HG03039 (cell line): ENCODE measurements around the gene CTSD.

Experiments used
- ATAC-seq: cut with Tn5 transposase; IDR thresholded peaks from one replicate; pipeline ENCODE4 v1.9.1; 2021; ENCODE audit warnings: mild to moderate bottlenecking, moderate library complexity; ENCODE audit not compliant: unreplicated experiment

Gene CTSD

DNA sequence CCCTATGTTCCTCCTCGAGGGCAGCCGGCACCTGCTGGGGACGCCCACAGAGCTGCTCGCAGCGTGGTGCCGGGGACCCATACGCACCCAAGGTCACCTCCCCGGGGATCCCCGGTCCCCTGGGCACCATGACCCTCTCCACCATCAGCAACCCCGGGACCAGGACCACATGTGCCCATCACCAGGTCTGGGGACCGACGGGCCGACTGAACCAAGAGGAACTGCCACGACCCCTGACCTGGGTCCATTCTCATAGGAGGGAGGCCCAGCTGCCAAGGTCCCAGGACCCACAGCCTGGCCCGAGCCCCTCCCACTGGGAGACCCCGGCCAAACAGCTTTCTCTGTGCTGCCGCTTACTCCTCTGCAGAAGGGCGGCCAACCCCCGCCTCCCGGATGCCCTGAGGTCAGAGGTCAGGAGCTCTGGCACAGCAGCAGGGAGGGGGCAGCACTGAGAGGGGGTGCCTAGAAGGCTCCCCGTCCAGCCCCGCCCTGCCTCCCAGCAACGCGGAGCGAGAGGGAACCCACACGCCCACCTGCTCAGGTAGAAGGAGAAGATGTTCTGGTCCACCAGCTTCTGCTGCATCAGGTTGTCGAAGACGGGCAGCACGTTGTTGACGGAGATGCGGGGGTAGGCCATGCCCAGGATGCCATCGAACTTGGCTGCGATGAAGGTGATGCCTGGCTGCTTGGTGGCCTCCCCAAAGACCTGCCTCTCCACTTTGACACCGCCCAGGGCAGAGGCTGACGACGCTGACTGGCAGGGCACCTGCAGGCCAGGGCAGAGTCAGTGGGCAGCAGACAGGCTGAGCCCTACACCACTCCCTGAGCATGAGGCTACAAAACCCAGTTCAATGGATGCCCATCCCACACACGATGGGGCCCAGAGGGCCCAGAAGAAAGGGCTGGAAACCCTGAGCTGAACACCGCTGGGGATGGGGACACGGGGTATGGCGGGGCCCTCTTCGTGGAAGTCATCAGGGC, 6.6 kb downstream of the CTSD start:
- ATAC-seq: no peak

DNA sequence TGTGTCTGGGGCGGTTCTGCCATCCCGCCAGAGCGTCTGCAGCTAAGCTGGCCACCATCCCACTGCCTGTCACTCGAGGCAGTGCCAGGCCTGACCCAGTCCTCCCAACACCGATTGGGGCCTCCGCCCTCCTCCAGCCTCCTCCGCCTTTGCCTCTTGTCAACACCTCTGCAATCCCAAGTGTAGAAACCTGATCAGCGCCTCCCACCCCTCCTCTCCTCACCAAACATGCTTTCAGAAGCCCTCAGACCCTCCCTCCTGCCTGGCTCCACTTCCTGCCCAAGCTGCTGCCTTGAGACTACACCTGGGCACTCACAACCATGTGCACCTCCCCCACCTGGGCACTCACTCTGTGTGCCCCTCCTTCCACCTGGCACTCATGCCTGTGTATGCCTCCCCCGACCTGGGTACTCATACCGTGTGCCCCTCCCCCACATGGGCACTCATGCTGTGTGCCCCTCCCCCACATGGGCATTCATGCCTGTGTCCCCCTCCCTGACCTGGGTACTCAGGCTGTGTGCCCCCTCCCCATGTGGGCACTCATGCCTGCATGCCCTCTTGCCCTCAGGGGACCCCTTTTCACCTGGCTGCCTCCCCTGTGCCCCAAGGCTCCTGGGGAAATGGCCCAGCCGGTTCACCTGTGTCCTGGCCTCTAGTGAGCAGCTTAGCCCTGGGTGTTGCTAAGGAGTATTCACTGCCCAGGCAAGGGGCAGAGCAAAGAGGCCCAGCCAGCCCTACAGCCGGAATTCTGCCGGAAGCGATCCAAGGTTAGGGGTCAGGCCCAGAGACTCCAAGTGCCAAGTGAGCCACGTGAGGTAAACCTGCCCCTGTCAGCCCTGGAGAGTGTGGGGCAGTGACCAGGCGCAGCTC, 7.8 kb downstream of the CTSD start:
- no peak for ATAC-seq

DNA sequence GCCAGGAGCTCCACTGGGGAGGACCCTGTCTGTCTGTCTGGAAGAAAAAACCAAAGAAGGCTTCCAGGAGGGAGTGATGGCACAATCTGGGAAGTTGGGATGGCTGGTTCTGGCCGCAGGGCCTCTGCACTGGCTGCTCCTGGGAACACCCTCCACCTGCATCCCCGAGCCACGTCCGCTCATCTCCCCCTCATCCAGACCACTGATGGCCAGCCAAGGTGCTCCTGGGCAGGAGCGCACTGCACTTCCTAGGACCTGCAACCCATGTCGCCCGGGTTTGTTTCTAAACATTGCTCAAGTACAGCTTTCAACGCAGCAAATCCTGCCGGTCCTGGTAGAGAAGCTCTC, 8.4 kb downstream of the CTSD start:
- no peak for ATAC-seq

DNA sequence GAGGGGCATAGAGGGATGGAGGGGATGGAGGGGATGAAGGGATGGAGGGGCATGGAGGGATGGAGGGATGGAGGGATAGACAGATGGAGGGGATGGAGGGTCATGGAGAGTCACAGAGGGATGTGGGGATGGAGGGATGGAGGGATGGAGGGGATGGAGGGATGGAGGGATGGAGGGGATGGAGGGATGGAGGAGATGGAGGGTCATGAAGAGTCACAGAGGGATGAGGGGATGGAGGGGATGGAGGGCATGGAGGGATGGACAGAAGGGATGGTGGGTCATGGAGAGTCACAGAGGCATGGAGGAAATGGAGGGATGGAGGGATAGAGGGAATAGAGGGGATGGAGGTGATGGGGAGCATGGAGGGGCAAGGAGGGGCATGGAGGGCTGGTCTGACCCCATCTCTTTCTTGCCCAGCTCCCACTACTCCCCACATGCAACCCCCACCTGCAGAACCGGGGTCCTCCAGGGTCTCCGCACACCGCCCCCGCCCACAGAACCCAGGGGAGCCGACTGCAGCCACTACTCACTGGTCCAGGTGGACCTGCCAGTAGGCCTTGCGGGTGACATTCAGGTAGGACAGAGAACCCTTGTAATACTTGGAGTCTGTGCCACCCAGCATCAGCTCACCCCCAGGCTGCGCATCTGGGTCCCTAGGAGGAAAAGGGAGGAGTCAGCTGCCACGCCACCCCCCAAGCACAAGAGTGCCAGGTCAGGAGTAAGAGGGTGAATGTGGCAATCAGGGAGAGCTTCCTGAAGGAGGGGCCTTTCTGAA, 9.2 kb downstream of the CTSD start:
- no peak for ATAC-seq

DNA sequence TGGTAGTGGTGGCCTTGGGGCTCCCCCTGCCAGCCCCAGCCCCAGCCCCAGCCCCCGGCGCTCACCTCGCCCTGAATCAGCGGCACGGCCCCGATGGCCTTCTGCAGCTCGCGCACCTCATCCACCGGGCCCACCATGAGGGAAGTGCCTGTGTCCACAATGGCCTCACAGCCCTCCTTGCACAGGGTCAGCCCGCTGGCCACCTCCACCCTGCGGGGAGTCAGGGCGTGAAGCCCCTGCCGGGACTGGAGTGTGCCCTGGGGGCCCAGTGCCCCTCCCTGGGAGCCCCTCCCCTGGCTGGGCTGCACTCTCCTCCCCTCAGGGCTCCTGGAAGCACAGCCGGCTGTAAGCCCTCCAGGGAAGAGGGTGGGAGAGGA, 9.8 kb downstream of the CTSD start:
- no peak for ATAC-seq

DNA sequence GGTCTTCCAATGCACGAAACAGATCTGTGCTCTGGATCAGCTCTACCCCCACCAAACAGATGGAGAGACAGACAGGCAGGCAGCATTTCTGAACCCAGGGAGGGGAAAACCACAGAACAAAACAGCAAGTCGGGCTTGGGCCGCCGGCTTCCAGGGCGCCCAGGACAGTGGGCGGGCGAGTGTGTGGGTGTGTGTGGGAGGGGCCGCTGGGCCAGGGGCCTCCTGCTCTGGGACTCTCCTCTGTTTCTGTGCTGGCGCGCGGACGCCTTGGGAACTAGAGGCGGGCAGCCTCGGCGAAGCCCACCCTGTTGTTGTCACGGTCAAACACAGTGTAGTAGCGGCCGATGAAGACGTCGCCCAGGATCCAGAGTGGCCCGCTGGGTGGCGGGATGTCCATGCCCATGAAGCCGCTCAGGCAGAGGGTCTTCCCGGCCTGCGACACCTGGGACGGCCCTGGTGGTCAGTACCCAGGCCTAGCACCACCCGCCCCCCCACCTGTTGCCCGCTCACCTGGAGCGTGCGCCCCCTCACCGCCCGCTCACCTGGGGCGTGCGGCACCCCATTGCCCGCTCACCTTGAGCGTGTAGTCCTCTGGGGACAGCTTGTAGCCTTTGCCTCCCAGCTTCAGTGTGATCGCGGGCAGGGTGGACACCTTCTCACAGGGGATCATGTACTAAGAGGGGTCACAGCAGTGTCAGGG, 10.3 kb downstream of the CTSD start:
- ATAC-seq: no peak

DNA sequence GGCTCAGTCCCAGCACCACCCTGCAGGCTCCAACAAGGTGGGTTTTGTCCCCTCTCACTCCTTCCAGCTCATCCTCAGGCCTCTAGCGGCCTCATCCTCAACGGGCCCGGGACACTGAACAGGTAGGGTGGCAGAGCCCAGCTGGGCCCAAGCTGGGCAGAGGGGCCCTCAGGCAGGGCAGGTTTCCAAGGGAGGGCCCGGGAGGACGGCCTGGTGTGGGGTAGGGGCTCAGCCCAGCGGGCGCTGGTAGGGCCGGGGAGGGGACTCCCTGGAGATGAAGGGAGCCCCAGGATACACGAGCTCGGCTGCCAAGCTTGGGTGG, 10.9 kb downstream of the CTSD start:
- no peak for ATAC-seq

DNA sequence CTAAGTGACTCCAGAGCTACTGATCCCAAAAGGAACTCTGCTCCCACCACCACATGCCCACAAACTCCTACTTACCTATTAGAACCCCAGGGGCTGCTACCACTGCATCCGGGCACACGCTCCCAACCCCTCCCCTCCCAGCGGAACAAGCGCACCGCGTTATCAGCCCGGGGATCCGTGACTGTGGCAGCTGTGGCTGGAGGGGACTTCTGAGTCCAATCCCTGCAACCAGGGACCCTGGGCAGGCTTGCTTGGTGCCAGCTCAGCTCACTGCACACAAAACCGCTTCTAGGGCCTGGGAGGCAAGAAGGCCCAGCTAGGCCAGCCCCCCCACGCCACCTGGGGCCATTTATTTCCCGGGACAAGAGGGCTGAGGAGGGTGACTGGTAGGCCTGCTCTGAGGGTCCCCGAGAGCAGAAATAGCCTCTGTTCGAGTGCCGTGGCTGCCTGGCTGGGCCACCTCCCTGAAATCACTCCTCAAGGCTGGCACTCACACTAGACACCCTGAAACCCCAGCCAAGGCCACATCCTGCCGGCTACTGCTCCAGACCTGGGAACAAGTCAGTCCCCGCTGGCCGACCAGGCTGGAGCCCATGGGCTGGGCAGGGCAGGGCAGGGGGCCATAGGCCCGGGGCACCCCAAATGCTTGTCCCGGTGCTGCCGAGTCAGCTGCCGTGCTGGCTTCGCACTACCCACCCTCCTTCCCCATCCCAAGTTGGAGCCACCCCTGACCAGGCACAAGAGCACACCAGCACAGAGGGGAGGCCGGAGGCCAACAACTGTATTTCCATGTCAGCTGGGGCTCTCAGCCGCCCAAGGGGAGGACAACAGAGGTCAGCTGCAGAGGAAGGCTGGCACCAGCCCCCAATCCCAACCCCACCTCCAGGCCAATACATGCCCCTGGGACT, 11.5 kb downstream of the CTSD start:
- ATAC-seq: no peak

DNA sequence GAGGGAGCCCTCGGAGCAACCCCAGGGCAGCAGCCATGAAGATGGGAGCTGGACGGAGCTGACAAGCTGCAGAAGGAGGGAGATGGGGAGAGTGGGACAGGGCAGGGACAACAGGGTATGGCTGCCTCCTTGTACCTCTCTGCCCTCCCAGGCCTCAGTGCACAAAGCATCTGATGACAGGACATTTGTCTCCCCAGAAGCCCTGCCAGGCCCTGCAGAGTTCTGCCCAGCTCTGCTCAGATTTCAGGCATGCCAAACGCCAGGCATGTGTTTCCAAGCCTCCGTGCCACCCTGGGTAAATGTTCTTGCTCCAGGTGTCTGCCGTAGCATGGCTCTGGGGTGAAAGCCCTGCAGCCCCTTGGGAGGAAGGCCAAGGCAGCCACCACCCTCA, 12.2 kb downstream of the CTSD start:
- ATAC-seq: no peak

DNA sequence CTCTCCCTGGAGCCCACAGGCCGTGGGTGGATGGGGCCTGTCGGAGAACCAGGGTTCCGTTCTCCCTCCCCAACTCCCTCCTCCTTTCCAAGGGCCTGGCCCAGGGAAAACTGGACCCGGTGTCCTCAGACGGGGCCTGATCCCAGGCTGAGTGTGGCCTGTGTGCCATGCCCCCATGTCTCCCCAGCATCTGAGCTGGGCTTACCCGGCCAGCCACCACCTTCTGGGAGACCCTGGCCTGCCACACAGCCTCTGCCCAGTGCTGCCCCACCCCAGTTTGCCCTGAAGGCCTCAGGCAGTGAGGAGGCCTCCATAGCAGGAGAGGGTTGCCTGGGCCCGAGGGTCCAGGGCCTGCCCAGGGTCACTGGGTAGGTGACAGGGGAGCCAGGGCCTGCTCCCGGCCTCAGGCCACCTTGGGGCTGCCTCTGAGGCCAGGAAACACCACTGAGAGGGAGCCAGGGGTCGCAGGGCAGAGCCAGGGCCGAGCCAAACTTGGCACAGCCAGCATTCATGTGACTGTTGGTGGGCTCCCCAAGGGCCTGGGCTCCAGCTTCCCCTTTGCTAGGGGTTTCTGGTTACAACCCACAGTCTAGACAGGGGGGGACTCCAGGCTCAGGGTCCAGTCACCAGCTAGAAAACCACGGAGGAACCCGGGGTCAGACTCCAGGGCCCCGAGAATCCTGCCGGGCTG, 12.7 kb downstream of the CTSD start:
- ATAC-seq: no peak

DNA sequence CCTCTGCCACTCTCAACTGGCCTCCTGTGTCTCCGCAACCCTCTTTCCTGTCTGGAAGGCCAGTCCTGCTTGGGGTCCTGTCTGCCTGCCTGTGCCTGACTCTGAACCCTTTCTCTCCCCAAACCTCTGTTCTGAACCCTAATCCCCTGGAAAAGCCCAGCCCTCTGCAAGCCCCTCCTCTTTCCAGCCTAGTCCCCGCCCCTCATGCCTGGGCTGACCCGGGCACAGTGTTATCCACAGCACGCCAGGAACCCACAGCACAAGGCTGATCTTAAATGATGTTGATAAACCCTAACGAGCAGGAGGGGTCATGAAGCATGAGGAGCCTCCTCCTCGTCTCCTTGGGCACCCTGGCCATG, 13.3 kb downstream of the CTSD start, which contains the start of gene IFITM10:
Gene IFITM10, minus strand, starts transcription at position 115 of the 359 bp plus-strand sequence. CDS start 153 bp downstream, outside the sequence.
- no peak for ATAC-seq

DNA sequence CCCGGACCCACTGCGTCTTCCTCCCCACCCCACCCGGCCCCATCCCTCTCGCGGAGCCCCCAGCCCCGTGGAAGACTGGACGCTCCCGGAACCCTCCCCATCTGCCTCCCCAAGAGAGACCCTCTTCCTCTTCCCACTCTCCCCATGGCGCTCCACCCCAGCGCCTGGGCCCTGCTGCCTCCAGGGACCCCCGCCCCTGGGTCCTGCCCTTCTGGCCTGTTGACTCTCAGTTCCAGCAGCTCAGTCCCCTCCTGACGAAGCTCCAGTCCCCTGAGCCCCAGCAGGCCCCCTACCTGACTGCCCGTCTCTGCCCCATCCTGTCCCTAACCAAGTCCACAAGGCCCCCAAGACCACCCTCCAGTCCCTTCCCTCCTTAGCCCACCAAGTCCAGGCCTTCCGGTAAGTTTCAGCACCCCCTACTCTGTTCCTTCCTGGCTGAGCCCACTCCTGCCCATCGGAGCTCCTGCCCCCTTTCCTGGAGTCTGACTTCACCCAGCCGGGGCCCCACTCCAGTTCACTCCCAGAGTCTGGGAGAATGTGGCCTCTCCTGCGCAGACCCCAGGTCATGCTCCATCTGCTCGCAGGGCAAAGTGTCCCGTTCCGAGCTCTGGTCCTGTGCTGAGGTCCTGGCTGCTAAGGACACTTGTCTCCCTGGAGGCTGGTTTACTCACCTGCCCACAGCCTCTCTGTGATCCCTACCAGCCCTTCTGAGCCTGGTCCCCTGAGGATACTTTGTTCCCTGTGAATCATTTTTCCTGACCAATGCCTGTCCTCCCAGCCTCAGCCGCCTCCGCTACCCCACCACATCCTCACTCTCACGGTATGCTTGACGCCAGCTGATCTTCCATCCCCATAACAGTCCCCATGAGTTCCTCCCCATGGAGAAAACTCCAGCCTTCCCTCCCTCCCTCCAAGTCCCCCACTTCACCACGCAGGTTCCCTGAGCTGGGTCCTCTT, 14.1 kb downstream of the CTSD start:
- ATAC-seq: no peak

DNA sequence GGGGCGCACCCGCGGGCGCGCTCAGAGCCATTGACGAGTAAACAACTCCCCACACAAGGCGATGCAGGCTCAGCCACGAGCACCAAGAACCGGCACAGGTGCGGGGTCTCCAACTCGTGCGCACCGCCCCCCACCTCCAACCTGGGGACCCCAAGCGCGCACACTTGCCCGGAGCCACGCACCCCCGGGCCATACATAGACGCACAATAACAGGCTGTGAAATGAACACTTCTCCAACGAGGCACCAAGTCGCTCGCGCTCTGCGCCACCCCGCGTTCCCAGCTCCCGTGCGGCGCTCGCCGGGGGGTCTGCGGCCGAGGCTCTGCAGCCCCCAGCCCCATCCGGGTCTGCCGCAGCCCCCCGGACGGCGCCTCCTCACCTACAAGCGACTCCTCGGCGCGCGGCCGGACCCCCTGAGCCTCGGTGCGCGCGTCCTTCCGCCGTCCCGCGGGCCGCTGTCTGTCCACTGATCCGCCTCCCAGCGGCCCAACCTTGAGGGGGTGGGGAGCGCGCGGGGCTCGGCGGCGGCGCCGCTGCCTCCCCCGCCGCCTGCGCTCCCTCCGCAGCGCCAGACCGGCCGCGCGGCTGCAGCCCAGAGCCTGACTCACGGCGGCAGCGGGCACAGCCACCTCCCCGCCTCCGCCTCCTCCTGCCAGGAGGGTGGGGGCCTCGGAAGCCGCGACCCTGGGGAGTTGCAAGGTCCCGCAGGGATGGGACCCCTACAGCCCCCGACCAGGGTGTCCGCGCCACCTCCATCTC, 14.9 kb downstream of the CTSD start:
- no peak for ATAC-seq

DNA sequence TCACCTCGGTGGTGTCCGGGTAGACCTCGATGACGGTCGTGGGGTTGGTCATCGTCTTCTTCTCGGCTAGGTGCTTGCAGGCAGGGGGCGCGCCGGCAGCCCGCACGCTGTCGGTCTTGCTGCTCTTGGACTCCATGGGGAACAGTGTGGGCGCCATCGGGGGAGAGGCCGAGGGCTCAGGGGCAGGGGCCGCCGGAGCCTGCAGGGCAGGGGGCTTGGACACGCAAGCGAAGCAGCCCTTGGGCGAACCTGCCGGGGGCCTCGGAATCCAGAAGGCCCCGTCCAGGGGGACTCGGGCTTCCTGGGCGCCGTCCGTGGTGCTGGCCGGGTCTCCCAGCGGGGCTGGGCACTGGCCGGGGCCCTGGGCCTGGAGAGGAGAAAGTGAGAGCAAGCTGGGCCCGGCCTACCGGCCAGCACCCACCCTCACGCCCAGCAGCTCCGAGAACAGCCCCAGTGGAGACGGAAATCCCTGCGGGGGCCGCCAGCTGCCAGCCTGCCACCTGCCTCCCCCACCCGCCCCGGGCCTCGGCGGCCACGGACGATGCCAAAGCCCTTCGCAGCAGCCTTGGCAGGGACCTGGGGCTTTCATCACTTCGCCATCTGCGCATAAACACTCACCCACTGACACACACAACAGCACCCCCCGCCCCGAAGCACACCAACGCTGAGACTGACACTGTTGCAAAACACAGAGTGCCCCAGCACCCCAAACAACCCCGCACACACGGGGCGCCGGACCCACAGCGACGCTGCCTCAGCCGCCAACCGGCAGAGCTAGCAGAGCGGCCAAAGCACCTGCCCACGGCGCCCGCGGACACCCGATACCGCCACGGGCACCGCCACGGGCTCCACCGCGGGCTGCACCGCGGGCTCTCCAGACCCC, 15.7 kb downstream of the CTSD start:
- ATAC-seq: no peak

DNA sequence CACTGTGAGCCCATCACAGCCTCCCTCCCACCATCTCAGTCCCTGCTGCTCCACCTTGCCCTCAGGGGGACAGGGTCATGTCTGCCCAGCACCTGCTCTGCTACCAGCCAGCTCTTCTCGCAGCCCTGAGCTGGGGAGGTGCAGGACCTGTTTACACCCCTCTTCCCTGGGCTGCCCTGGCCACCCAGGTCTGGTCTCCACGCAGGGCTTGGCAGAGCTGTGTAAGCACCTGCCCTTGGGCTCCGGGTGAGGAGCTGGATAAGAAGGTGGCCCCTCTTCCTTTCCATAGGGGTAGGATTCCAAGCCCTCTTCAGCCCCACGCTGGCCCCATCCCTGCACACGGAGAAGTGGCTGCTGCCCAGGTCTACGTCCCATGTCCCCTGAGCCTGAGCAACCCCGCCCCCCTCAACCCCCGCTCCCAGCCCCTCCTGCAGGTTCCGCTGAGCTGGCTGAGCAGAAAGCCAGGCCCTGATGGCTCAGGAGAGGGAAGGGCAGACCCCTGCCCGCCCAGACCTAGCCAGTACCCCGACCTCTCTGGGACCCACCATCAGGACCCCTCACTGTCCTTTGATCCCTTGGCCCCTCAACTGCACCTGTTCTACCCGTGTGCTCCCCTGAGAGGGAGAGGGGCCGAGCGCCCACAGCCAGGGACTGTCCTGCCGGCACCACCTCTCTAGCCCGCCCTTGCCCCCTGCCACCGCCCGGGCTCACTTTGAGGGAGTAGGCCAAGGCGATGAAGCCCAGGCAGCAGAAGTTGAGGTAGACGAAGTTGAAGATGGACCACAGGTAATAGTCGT, 16.6 kb downstream of the CTSD start:
- no peak for ATAC-seq
